ENCODE measurements around the gene CD300A.

DNA sequence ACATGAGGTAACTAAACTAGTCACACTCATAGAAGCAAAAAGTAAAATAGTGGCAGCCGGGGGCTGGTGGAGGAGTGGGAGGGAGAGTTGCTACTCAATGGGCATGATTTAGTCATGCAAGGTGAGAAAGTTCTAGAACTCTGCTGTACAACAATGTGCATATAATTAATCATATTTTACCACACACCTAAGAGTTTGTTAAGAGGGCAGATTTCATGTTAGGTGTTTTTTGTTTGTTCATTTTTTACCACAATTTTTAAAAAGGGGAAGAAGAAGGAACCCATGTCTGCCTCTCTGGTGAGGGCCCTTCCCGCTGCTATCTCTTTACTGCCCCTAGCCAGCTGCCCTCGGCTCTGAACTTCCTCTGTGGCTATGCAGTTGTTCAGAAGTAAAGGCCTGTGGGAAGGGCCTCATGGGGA lies 53.6 kb downstream of the CD300A start:
- no peak for TF ChIP-seq POLR2AphosphoS5 (IDR thresholded peaks at IDR 0.05; ENCODE audit: low read depth, low read length)
- no peak for TF ChIP-seq POLR2A (IDR thresholded peaks at IDR 0.05; ENCODE audit: low read depth, low read length)
- TF ChIP-seq TAF1 (IDR thresholded peaks at IDR 0.05; ENCODE audit: borderline replicate concordance, low read depth, low read length): no peak
